RWPE2 (cell line): Measurements from ENCODE around the gene MAP7D1.

Source experiments
- ATAC-seq: fragments of 200-7000 bp; cut with Tn5 transposase; 3 replicates; pipeline ENCODE4 v1.9.1; 2021; ENCODE audit warnings: low read depth
- DNase-seq: peaks from one replicate; pipeline ENCODE4 v3.0.0-alpha.2; 2020; ENCODE audit warnings: low spot score
- H3K27ac ChIP-seq: fragments of 450-650 bp; 2 replicates; pipeline ENCODE4 v1.5.1; 2017; ENCODE audit warnings: mild to moderate bottlenecking; ENCODE audit not compliant: poor library complexity, severe bottlenecking
- H3K27me3 ChIP-seq: fragments of 250-450 bp; sonication (Bioruptor Pico); 2 replicates; pipeline ENCODE4 v1.5.1; 2021; ENCODE audit warnings: mild to moderate bottlenecking, moderate library complexity; ENCODE audit not compliant: insufficient read depth, poor library complexity, severe bottlenecking
- H3K36me3 ChIP-seq: fragments of 250-450 bp; sonication (Bioruptor Pico); 2 replicates; pipeline ENCODE4 v1.5.1; 2020; ENCODE audit warnings: low read depth, mild to moderate bottlenecking, moderate library complexity
- H3K4me1 ChIP-seq: fragments of 250-450 bp; sonication (Bioruptor Pico); 2 replicates; pipeline ENCODE4 v1.5.1; 2021; ENCODE audit warnings: mild to moderate bottlenecking, moderate library complexity; ENCODE audit not compliant: insufficient read depth, poor library complexity, severe bottlenecking
- H3K4me3 ChIP-seq: fragments of 250-450 bp; sonication (Bioruptor Pico); 2 replicates; pipeline ENCODE4 v1.5.1; 2021; ENCODE audit warnings: mild to moderate bottlenecking, moderate library complexity; ENCODE audit not compliant: severe bottlenecking
- H3K9me3 ChIP-seq: fragments of 250-450 bp; sonication (Bioruptor Pico); 2 replicates; pipeline ENCODE4 v1.5.1; 2021; ENCODE audit warnings: mild to moderate bottlenecking, moderate library complexity; ENCODE audit not compliant: severe bottlenecking
- CTCF ChIP-seq: fragments of 450-650 bp; IDR thresholded peaks from one replicate; pipeline ENCODE4 v1.5.1; 2017; ENCODE audit warnings: mild to moderate bottlenecking, moderate library complexity; ENCODE audit not compliant: poor library complexity, severe bottlenecking

MAP7D1 gene

GRCh38 chr1:36133484-36133883 is 22.5 kb upstream of the MAP7D1 start:
- H3K27ac ChIP-seq = peak overlapping the region; percentile 76
- no peaks in the 10 kb centered on the region for H3K27me3 ChIP-seq
- TF ChIP-seq CTCF = no peak
- no peaks in the 10 kb centered on the region for H3K9me3 ChIP-seq
- ATAC-seq = peak; percentile 69
- no peak overlapping the region for H3K4me3 ChIP-seq
- peaks cover 34% of the 10 kb centered on the region for H3K4me1 ChIP-seq
- DNase-seq = peak; percentile 92
- H3K36me3 ChIP-seq = peaks cover 13% of the 10 kb centered on the region

- H3K4me3 ChIP-seq = no peak overlapping the region
- H3K36me3 ChIP-seq = peaks cover 16% of the 10 kb centered on the region
- H3K4me1 ChIP-seq = peaks cover 34% of the 10 kb centered on the region
- ATAC-seq (no peak), DNase-seq (no peak)
- no peaks in the 10 kb centered on the region for H3K9me3 ChIP-seq
- TF ChIP-seq CTCF = no peak
- peak overlapping the region; percentile 76 for H3K27ac ChIP-seq
- H3K27me3 ChIP-seq = no peaks in the 10 kb centered on the region
Observed at GRCh38 chr1:36134031-36134430, 21.9 kb upstream of the MAP7D1 start.

GRCh38 chr1:36134505-36135329 is 21.2 kb upstream of the MAP7D1 start:
- DNase-seq (peak; percentile 80), ATAC-seq (peak; percentile 89)
- no peaks in the 10 kb centered on the region for H3K9me3 ChIP-seq
- H3K27ac ChIP-seq = peak overlapping the region; percentile 76
- H3K4me3 ChIP-seq = no peak overlapping the region
- peaks cover 21% of the 10 kb centered on the region for H3K36me3 ChIP-seq
- H3K4me1 ChIP-seq = peaks cover 34% of the 10 kb centered on the region
- TF ChIP-seq CTCF = peak; percentile 77
- H3K27me3 ChIP-seq = no peaks in the 10 kb centered on the region

- H3K4me3 ChIP-seq = no peak overlapping the region
- TF ChIP-seq CTCF = no peak
- H3K9me3 ChIP-seq = no peaks in the 10 kb centered on the region
- no peak for DNase-seq
- H3K27ac ChIP-seq = peak overlapping the region; percentile 76
- no peak for ATAC-seq
- no peaks in the 10 kb centered on the region for H3K27me3 ChIP-seq
- H3K4me1 ChIP-seq = peaks cover 34% of the 10 kb centered on the region
- H3K36me3 ChIP-seq = peaks cover 27% of the 10 kb centered on the region
Observed at GRCh38 chr1:36135330-36135667, 20.7 kb upstream of the MAP7D1 start.

- H3K9me3 ChIP-seq = no peaks in the 10 kb centered on the region
- H3K36me3 ChIP-seq = peaks cover 32% of the 10 kb centered on the region
- TF ChIP-seq CTCF = no peak
- ATAC-seq (no peak), DNase-seq (no peak)
- H3K27me3 ChIP-seq = no peaks in the 10 kb centered on the region
- peak overlapping the region; percentile 76 for H3K27ac ChIP-seq
- no peak overlapping the region for H3K4me3 ChIP-seq
- H3K4me1 ChIP-seq = peaks cover 36% of the 10 kb centered on the region
Observed at GRCh38 chr1:36135796-36136195, 20.2 kb upstream of the MAP7D1 start.
